ENCODE measurements around the gene RAB17.
A peak's percentile ranks its signal among the peaks of the same experiment; 100 is the strongest.

The RAB17 gene

DNA sequence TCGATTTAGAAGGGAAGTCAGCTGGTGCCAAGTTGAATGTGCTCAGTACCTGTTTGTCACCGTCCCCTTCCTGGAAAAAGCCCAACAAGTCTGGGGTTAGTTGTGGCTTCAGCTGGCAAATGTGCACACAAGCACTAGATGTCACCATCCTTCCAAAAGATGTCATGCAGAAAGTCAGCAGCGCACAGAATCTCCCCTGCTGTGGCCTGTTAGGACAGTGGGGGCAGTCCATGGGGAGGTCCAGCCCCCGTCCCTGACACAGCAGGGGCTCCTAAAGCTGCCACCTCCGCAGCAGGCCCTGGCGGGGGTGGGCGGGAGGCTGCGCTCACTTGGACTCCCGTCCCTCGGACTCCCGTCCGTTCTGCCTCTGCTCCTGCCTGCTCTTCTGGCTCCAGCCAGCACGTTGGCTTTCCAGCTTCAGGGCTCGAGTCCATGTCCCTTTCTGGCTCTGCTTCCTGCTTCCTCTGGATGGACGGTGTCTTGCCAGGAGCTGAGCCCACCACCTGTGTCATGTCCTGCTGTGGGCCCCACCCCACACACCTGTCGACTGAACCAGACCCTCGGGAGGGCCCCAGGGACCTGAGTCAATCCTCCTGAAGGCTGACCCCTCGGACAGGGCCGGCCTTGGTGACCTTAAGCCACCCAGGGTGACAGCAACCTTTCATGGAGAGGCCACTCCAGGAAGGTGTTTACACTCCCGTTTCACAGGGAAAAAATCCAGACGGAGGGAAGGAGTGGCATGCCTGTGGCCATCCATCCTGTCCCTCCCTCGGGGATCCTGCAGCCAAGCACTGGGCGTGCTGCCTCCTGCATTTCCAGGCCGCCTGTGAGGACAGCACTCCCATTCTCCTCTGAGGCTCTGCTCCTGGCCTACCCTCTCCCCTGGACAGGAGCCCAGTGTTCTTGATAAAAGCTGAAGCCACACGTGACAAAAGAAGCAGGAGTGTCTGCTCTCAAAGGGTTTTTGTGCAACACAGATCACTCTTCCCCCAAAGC, 8.5 kb downstream of the RAB17 start:
- no peak overlapping the region for H3K4me3 ChIP-seq (replicated peaks; ENCODE audit: low read depth, low read length)
- DNase-seq (ENCODE audit: extremely low read depth, low read depth): no peak
- TF ChIP-seq, protein P1, sequence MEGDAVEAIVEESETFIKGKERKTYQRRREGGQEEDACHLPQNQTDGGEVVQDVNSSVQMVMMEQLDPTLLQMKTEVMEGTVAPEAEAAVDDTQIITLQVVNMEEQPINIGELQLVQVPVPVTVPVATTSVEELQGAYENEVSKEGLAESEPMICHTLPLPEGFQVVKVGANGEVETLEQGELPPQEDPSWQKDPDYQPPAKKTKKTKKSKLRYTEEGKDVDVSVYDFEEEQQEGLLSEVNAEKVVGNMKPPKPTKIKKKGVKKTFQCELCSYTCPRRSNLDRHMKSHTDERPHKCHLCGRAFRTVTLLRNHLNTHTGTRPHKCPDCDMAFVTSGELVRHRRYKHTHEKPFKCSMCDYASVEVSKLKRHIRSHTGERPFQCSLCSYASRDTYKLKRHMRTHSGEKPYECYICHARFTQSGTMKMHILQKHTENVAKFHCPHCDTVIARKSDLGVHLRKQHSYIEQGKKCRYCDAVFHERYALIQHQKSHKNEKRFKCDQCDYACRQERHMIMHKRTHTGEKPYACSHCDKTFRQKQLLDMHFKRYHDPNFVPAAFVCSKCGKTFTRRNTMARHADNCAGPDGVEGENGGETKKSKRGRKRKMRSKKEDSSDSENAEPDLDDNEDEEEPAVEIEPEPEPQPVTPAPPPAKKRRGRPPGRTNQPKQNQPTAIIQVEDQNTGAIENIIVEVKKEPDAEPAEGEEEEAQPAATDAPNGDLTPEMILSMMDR (IDR thresholded peaks at IDR 0.05; ENCODE audit: low read depth, low read length, missing control alignments): peak; percentile 49

DNA sequence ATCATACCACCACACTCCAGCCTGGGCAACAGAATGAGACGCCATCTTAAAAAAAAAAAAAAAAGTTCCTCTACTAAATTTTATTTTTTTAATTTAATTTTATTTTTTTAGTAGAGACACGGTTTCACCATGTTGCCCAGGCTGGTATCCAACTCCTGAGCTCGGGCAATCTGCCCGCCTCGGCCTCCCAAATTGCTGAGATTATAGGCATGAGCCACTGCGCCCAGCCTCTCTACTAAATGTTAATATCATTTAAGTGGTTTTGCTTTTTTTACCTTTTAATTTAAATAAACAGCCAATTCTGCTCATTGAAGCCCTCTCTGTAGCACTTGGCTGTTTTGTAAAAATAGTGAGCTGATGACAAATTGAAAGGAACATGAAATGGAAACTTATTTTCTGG, 9.2 kb downstream of the RAB17 start:
- no peak overlapping the region for H3K4me3 ChIP-seq (replicated peaks; ENCODE audit: low read depth, low read length)
- TF ChIP-seq, protein P1 (IDR thresholded peaks at IDR 0.05; ENCODE audit: low read depth, low read length, missing control alignments): no peak
- DNase-seq (ENCODE audit: extremely low read depth, low read depth): no peak

DNA sequence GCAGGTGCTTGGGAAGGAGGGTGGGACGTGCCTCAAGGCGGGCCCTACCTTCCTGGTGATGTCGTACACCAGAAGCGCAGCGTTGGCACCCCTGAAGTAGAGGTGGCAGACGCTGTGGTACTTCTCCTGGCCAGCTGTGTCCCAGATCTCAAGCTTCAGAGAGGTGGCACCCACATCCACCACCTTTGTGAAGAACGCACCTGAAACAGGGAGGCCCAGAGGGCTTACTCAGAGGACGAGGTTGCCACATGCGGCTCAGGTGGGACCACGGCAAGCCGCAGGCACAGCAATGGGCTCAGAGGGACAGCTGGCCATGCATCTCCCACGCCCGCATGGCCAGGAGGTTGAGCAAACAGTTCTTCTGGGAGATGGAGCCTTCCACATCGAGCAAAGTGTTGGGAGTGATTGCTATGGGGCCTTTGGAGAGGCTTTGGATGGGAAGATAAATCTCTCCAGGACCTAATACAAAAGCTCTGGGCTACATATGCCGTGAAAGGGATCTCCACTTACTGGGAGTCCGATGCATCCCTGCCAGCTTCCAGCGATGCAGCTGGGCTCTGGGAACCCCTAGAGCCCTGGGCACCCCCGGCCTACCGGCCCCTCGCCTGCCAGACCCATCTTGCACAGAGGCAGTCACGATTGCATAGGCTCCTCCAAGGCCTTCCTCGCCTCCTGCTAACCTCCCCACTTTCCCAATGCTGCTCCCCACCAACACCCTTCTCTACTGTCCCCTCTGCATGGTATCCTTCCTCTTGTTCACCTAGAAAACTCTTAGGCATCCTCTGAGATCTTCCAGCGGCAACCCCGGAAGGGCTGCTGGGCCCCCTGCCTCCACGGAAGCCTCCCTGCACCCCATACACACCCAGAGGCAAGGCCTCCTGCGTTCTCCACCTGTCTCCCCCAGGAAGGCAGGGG, 12.3 kb downstream of the RAB17 start:
- H3K4me3 ChIP-seq (replicated peaks; ENCODE audit: low read depth, low read length): no peak overlapping the region
- TF ChIP-seq, protein P1 (IDR thresholded peaks at IDR 0.05; ENCODE audit: low read depth, low read length, missing control alignments): no peak
- DNase-seq (ENCODE audit: extremely low read depth, low read depth): no peak

DNA sequence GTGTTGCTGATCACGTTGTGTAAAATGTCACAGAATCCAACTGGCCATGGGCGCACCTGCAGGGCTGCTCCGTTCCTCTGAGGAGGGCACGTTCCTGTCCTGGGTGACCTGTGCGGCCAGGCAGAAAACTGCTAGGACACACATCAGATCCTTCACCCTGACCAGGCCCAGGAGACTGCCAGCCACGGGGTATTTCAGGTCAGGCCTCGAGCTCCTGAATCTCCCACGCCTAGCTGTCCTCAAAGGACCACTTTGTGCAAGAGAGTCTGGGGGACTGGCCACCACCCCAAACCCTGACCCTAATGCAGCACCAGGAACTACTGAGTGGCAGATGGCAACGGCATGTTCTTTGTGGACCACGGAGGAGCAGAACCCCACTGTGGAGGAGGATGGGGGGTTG, 13.1 kb downstream of the RAB17 start:
- TF ChIP-seq, protein P1 (IDR thresholded peaks at IDR 0.05; ENCODE audit: low read depth, low read length, missing control alignments): no peak
- H3K4me3 ChIP-seq (replicated peaks; ENCODE audit: low read depth, low read length): no peak overlapping the region
- DNase-seq (ENCODE audit: extremely low read depth, low read depth): no peak

DNA sequence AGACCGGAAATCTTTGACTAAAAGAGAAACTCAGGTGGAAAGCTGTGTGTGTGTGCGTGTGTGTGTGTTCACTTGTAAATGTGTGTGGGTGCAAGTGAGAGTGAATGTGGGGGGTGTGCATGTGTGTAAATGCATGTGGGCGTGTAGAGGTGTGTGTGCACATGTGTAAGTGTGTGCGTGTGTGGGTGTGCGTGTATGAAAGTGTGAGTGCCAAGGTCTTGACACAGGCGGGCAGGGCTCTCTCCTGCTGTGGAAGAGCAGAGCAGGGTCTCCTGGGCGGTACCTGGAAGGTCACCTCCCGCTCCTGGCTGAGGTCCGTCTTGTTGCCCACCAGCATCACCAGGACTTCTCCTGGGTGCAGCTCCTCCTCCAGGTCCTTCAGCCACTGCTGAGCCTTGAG, 13.6 kb downstream of the RAB17 start:
- H3K4me3 ChIP-seq (replicated peaks; ENCODE audit: low read depth, low read length): no peak overlapping the region
- DNase-seq (ENCODE audit: extremely low read depth, low read depth): no peak
- TF ChIP-seq, protein P1 (IDR thresholded peaks at IDR 0.05; ENCODE audit: low read depth, low read length, missing control alignments): no peak

DNA sequence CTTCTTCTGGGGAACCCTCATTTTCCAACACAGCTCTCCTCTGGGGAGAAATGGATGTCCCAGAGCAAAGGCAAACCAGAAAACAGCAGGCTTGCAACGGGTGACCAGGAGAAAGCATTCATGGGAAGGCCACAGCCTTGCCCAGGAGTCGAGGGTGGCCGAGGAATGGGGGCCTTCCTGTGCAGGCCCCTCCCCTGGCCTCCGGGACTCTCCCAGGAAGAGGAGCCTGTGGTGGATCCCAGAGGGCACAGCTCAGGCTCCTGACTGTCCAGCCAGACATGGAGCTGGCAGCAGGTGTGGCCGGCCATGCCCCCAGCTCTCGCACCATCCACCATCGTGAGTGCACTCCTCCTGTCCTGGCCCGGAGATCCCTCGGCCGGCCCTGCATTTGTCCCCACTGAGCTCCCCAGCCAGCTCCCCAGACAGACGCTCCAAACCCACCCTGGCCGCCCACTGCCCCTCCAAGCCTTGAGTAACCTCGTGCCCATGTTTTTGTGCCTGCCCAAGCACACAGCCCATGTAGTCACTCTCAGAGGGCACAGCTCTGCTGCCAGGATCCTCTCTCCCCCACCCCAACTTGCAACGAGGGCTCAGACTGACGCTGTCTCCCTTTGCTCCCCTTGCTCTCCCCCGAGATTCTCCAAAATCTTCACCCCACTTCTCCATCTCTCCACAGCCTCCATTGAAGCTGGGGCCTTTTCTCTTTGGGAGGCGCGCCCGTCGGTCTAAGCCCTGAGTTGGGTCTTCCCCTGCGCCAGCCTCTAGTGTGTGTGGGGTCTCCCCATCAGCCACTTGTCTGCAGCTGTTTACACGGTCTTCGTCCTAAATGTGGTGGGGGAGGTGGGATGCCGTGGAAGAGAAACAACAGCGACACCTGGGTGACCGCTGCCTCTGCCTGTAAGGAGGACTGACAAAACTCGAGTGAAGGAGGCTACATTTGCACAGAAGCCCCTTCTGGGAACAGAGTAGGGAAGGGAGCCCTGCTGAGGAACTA, 14.4 kb downstream of the RAB17 start:
- no peak overlapping the region for H3K4me3 ChIP-seq (replicated peaks; ENCODE audit: low read depth, low read length)
- no peak for DNase-seq (ENCODE audit: extremely low read depth, low read depth)
- TF ChIP-seq, protein P1 (IDR thresholded peaks at IDR 0.05; ENCODE audit: low read depth, low read length, missing control alignments): no peak
